ENCODE results near the gene HHEX. TPM values are rescaled to one million over a fixed set of nuclear protein-coding genes. Genes with fewer than 3 reads are reported as not detected.

HHEX gene
- total and polyA plus RNA-seq, 12 donors, result 1.8 to 8.7 (median 4.3) TPM

- TF ChIP-seq CTCF (IDR thresholded peaks at IDR 0.05), result no peak
- 87 to 94% methylated on average over 2 of the region's 2 CpGs for WGBS, 2 donors
- ATAC-seq (no peak), DNase-seq (no peak)
- H3K9me3 ChIP-seq, result no peaks in the 10 kb centered on the region
- no peaks in the 10 kb centered on the region for H3K36me3 ChIP-seq
- H3K27ac ChIP-seq, result no peak overlapping the region
- H3K4me1 ChIP-seq, result no peaks in the 10 kb centered on the region
- intact Hi-C loops (cut with DNase I), result no loop called here
- H3K27me3 ChIP-seq, result peaks cover 0 to 3% (median 0%) of the 10 kb centered on the region in 7 donors
- no peak overlapping the region for H3K4me3 ChIP-seq
Measured at GRCh38 chr10:92732958-92733357, 43.2 kb downstream of the HHEX start.

GRCh38 chr10:92734301-92734700, 44.5 kb downstream of the HHEX start:
- H3K27me3 ChIP-seq, result peaks cover 0 to 3% (median 0%) of the 10 kb centered on the region in 7 donors
- no peak overlapping the region for H3K27ac ChIP-seq
- no peaks in the 10 kb centered on the region for H3K36me3 ChIP-seq
- DNase-seq, result no peak
- no peak for ATAC-seq
- H3K9me3 ChIP-seq, result no peaks in the 10 kb centered on the region
- H3K4me3 ChIP-seq, result no peak overlapping the region
- no peaks in the 10 kb centered on the region for H3K4me1 ChIP-seq
- intact Hi-C loops (cut with DNase I), result no loop called here
- no peak for TF ChIP-seq CTCF (IDR thresholded peaks at IDR 0.05)

GRCh38 chr10:92735938-92736337, 46.2 kb downstream of the HHEX start:
- H3K27ac ChIP-seq, result no peak overlapping the region
- ATAC-seq, result no peak
- 91 to 96% methylated on average over 3 of the region's 3 CpGs for WGBS, 2 donors

GRCh38 chr10:92737484-92737883, 47.7 kb downstream of the HHEX start:
- WGBS, 2 donors, result 88 to 92% methylated on average over 7 of the region's 7 CpGs
- ATAC-seq, result no peak
- intact Hi-C loops (cut with DNase I), result no loop called here
- TF ChIP-seq CTCF (IDR thresholded peaks at IDR 0.05), result no peak
- H3K4me1 ChIP-seq, result peaks cover 0 to 7% (median 0%) of the 10 kb centered on the region in 9 donors
- no peak for DNase-seq
- no peak overlapping the region for H3K4me3 ChIP-seq
- H3K27ac ChIP-seq, result no peak overlapping the region
- peaks cover 0 to 7% (median 0%) of the 10 kb centered on the region in 7 donors for H3K27me3 ChIP-seq
- no peaks in the 10 kb centered on the region for H3K9me3 ChIP-seq
- H3K36me3 ChIP-seq, result no peaks in the 10 kb centered on the region

More at GRCh38 chr10:92735938-92736337, 46.2 kb downstream of the HHEX start:
- Histone ChIP-seq H3K27me3 (peaks cover 0 to 7% (median 0%) of the 10 kb centered on the region in 7 donors), H3K36me3 (no peaks in the 10 kb centered on the region), H3K4me1 (no peaks in the 10 kb centered on the region), H3K4me3 (no peak overlapping the region), H3K9me3 (no peaks in the 10 kb centered on the region)
- no peak for DNase-seq
- intact Hi-C loops (cut with DNase I), result no loop called here
- no peak for TF ChIP-seq CTCF (IDR thresholded peaks at IDR 0.05)

Measured in heart right ventricle (tissue), 16 donors.